Endothelial cell of umbilical vein (primary cell): ENCODE results near the gene GRIN3A. TPM values are rescaled to one million over a fixed set of nuclear protein-coding genes. Genes with fewer than 3 reads are reported as not detected.

ENCODE experiments used
- BruUV-seq: library from RNA; stranded (reverse); fragments of 400-500 nt; replicated peaks from 2 replicates; lab custom pipeline; 2021; lab: Mats Ljungman, UMichigan
- CTCF ChIA-PET: fragments of 300-600, 350-600 bp; sonication (Branson Sonifier 250); formaldehyde crosslinking; loops from one replicate; lab custom pipeline; 2021; ENCODE audit warnings: antibody characterized with exemption, inconsistent platforms; lab: Charles Lee
- POLR2A ChIA-PET: fragments of 300-600, 350-600 bp; sonication (Branson Sonifier 250); formaldehyde crosslinking; loops from one replicate; lab custom pipeline; 2021; ENCODE audit warnings: antibody characterized with exemption, inconsistent platforms; lab: Charles Lee
- DNase-seq: peaks from one replicate; pipeline ENCODE4 v3.0.0-alpha.2; 2011; ENCODE audit warnings: low read depth, low spot score
- FAIRE-seq: peaks from 2 replicates; lab custom pipeline; 2011; peaks lifted over from hg19 to GRCh38; lab: Jason Lieb, UNC
- H2AFZ ChIP-seq: 2 replicates; pipeline ENCODE4 v1.6.0; 2012; ENCODE audit warnings: low read depth, low read length, control low read depth, inconsistent platforms
- H3K27ac ChIP-seq: 2 replicates; pipeline ENCODE4 v1.5.1; 2011; ENCODE audit warnings: low read depth, mild to moderate bottlenecking, control low read depth, low read length, moderate library complexity; ENCODE audit not compliant: insufficient read depth
- H3K27me3 ChIP-seq, 2 experiments: 2 replicates each; pipeline versions ENCODE4 v1.6.0 to v1.6.1; 2011; ENCODE audit warnings: low read length in 2 of 2, mixed read lengths in 1 of 2; ENCODE audit not compliant: control insufficient read depth in 2 of 2, insufficient read depth in 2 of 2
- H3K36me3 ChIP-seq, 2 experiments: 2 replicates in 1 of 2; 3 replicates in 1 of 2; pipeline ENCODE4 v1.5.1; 2011; ENCODE audit warnings: low read length in 2 of 2, mild to moderate bottlenecking in 1 of 2, moderate library complexity in 1 of 2; ENCODE audit not compliant: control insufficient read depth in 2 of 2, insufficient read depth in 2 of 2; ENCODE audit errors: extremely low read depth in 1 of 2
- H3K4me1 ChIP-seq: 3 replicates; pipeline ENCODE4 v1.5.1; 2011; ENCODE audit warnings: mild to moderate bottlenecking, low read length; ENCODE audit not compliant: control insufficient read depth, insufficient read depth; ENCODE audit errors: extremely low read depth
- H3K4me2 ChIP-seq: 2 replicates; pipeline ENCODE4 v1.6.1; 2011; ENCODE audit warnings: low read length, control low read depth, mixed read lengths; ENCODE audit not compliant: insufficient read depth
- H3K4me3 ChIP-seq, 3 experiments: fragments of 200-600 bp in 1 of 3; sonication (generic), shearing (Covaris generic) in 1 of 3; replicated peaks in 1 of 3; 2 replicates each; pipeline ENCODE4 v1.5.1; 2011 to 2016; ENCODE audit warnings: control low read depth in 3 of 3, low read length in 3 of 3, mild to moderate bottlenecking in 2 of 3, inconsistent platforms in 1 of 3, low read depth in 1 of 3, moderate library complexity in 1 of 3; ENCODE audit not compliant: insufficient read depth in 1 of 3
- H3K79me2 ChIP-seq: 2 replicates; pipeline ENCODE4 v1.6.0; 2012; ENCODE audit warnings: low read length, inconsistent platforms; ENCODE audit not compliant: control insufficient read depth, insufficient read depth
- H3K9ac ChIP-seq: replicated peaks from 2 replicates; pipeline ENCODE3; 2011; ENCODE audit warnings: low read length, control low read depth; ENCODE audit not compliant: insufficient read depth; ENCODE audit errors: extremely low read depth
- H3K9me1 ChIP-seq: replicated peaks from 3 replicates; pipeline ENCODE4 v1.6.0; 2011; ENCODE audit warnings: mild to moderate bottlenecking, low read length; ENCODE audit not compliant: control insufficient read depth, insufficient read depth; ENCODE audit errors: extremely low read depth
- H3K9me3 ChIP-seq: replicated peaks from 2 replicates; pipeline ENCODE4 v1.5.1; 2012; ENCODE audit warnings: low read length, inconsistent platforms; ENCODE audit not compliant: control insufficient read depth, insufficient read depth
- H4K20me1 ChIP-seq: replicated peaks from 2 replicates; pipeline ENCODE3; 2011; ENCODE audit warnings: mild to moderate bottlenecking, low read length; ENCODE audit not compliant: control insufficient read depth, insufficient read depth; ENCODE audit errors: extremely low read depth
- CTCF ChIP-seq, 2 donors: IDR thresholded peaks; 1 replicate in 1 of 2; 2 replicates in 1 of 2; pipeline ENCODE4 v1.5.1; 2011; ENCODE audit warnings: low read length in 2 of 2, mild to moderate bottlenecking in 2 of 2, moderate library complexity in 2 of 2, control low read depth in 1 of 2, inconsistent platforms in 1 of 2, low read depth in 1 of 2; ENCODE audit not compliant: insufficient read depth in 1 of 2; ENCODE audit errors: extremely low read depth in 1 of 2
- EZH2 ChIP-seq: IDR thresholded peaks from 2 replicates; pipeline ENCODE4 v1.6.1; 2012; ENCODE audit warnings: borderline replicate concordance, low read depth, mild to moderate bottlenecking, moderate library complexity, low read length, inconsistent platforms; ENCODE audit not compliant: severe bottlenecking
- FOS ChIP-seq: IDR thresholded peaks from 2 replicates; pipeline ENCODE4 v1.6.1; 2011; ENCODE audit warnings: mild to moderate bottlenecking, low read length, moderate library complexity, borderline replicate concordance; ENCODE audit not compliant: insufficient read depth
- GATA2 ChIP-seq: IDR thresholded peaks from 2 replicates; pipeline ENCODE4 v1.7.0; 2011; ENCODE audit warnings: low read depth, mild to moderate bottlenecking, moderate library complexity, mixed read lengths, low read length; ENCODE audit not compliant: insufficient read length, insufficient read depth
- JUN ChIP-seq: IDR thresholded peaks from 2 replicates; pipeline ENCODE4 v1.6.1; 2011; ENCODE audit warnings: borderline replicate concordance, low read depth; ENCODE audit not compliant: insufficient read length, insufficient read depth
- MAX ChIP-seq: IDR thresholded peaks from 2 replicates; pipeline ENCODE4 v1.6.1; 2011; ENCODE audit not compliant: insufficient read depth, insufficient read length
- MYC ChIP-seq: IDR thresholded peaks from one replicate; pipeline ENCODE4 v1.6.1; 2011; ENCODE audit warnings: mild to moderate bottlenecking, low read depth, low read length
- POLR2A ChIP-seq: IDR thresholded peaks from 2 replicates; pipeline ENCODE4 v1.6.1; 2012; ENCODE audit warnings: low read depth, mild to moderate bottlenecking, control low read depth, low read length
- POLR2AphosphoS5 ChIP-seq: IDR thresholded peaks from 2 replicates; pipeline ENCODE4 v1.6.1; 2012; ENCODE audit warnings: low read depth, mild to moderate bottlenecking, control low read depth, low read length, moderate library complexity; ENCODE audit not compliant: insufficient read depth
- dilution Hi-C: fragments of 300-500 bp; cut with MboI; formaldehyde crosslinking; loops from one replicate; pipeline ENCODE4 v1.15.0; 2019; ENCODE audit warnings: low sequenced_read_pairs; ENCODE audit not compliant: extremely low pct_ligation_motif_present
- intact Hi-C: fragments of 100-400 bp; cut with micrococcal nuclease; formaldehyde crosslinking; loops from one replicate; pipeline ENCODE4 v1.10.0; 2022
- polyA plus RNA-seq, 4 experiments: library from polyadenylated mRNA; depleted of rRNA in 3 of 4; stranded (reverse) in 3 of 4; unstranded in 1 of 4; fragments of >200 nt; gene quantifications; 2 replicates each; pipeline versions ENCODE4 v1.2.1 to v1.2.3, GENCODE V29; 2011 to 2012; ENCODE audit warnings: missing spikeins in 1 of 4
- total RNA-seq: library from RNA; stranded (reverse); gene quantifications from 2 replicates; pipeline ENCODE4 v1.2.3, GENCODE V29; 2021

Gene GRIN3A
- total and polyA plus RNA-seq, 2 donors (not counting 3 experiments of a cell fraction or from before 2014, with no cell fraction given), result not detected

GRCh38 chr9:101587332-101588043, 151.0 kb downstream of the GRIN3A start:
- Histone ChIP-seq H3K4me1 (no peaks in the 10 kb centered on the region), H3K27ac (no peak overlapping the region), H3K4me3 (no peak overlapping the region), H3K9me1 (no peaks in the 10 kb centered on the region), H3K9ac (no peak overlapping the region), H3K79me2 (no peaks in the 10 kb centered on the region), H4K20me1 (no peaks in the 10 kb centered on the region), H3K4me2 (no peak overlapping the region), H3K27me3 (no peaks in the 10 kb centered on the region), H2AFZ (no peak overlapping the region), H3K9me3 (no peaks in the 10 kb centered on the region), H3K36me3 (no peaks in the 10 kb centered on the region)
- CTCF ChIA-PET, result interaction anchor here (0.8 kb wide), 1 partner anchor 20 kb away, joined by 3 read pairs; no protein-coding TSS in a partner anchor
- intact Hi-C loops (no loop called here), dilution Hi-C loops (no loop called here)
- no peak for FAIRE-seq
- POLR2A ChIA-PET, result no interaction called here
- no TSS peak for BruUV-seq
- TF ChIP-seq FOS (no peak), MAX (no peak), MYC (no peak), POLR2AphosphoS5 (no peak), GATA2 (no peak), POLR2A (no peak), JUN (no peak), CTCF (IDR thresholded peaks at IDR 0.05; ENCODE audit: extremely low read depth in 1 of 2, insufficient read depth in 1 of 2, low read depth in 1 of 2, low read length in 2 of 2) (no peak), EZH2 (no peak)
- DNase-seq, result no peak
